AG10803 (cell line): Measurements from ENCODE around the gene SSC4D.

Experiments used
- DNase-seq: peaks from one replicate; pipeline ENCODE4 v3.0.0; 2010; ENCODE audit warnings: low read depth
- H3K4me3 ChIP-seq: 2 replicates; pipeline ENCODE4 v1.5.1; 2011; ENCODE audit warnings: mild to moderate bottlenecking, low read length, control low read depth
- CTCF ChIP-seq: conservative IDR thresholded peaks from 2 replicates; pipeline ENCODE4 v1.5.1; 2011; ENCODE audit warnings: mild to moderate bottlenecking, low read length, control low read depth, inconsistent platforms

Gene SSC4D

GRCh38 chr7:76358011-76358480 lies 51.5 kb downstream of the SSC4D start:
- DNase-seq: no peak
- peak overlapping the region; percentile 91 for H3K4me3 ChIP-seq
- no peak for TF ChIP-seq CTCF

- H3K4me3 ChIP-seq: peak overlapping the region; percentile 91
- no peak for TF ChIP-seq CTCF
- DNase-seq: no peak
Measured at GRCh38 chr7:76357475-76358010, 52.0 kb downstream of the SSC4D start.

- peak overlapping the region; percentile 91 for H3K4me3 ChIP-seq
- DNase-seq: no peak
- TF ChIP-seq CTCF: no peak
Measured at GRCh38 chr7:76356823-76357222, 52.7 kb downstream of the SSC4D start.

GRCh38 chr7:76356115-76356514 lies 53.4 kb downstream of the SSC4D start:
- TF ChIP-seq CTCF: no peak
- no peak overlapping the region for H3K4me3 ChIP-seq

GRCh38 chr7:76354981-76355730 lies 54.3 kb downstream of the SSC4D start:
- H3K4me3 ChIP-seq: no peak overlapping the region
- no peak for TF ChIP-seq CTCF
- DNase-seq: no peak

More at GRCh38 chr7:76356115-76356514, 53.4 kb downstream of the SSC4D start:
- DNase-seq: no peak

GRCh38 chr7:76354516-76354915 lies 55.0 kb downstream of the SSC4D start:
- no peak for DNase-seq
- TF ChIP-seq CTCF: no peak
- H3K4me3 ChIP-seq: no peak overlapping the region

- H3K4me3 ChIP-seq: no peak overlapping the region
- no peak for TF ChIP-seq CTCF
- no peak for DNase-seq
Measured at GRCh38 chr7:76353744-76354143, 55.8 kb downstream of the SSC4D start.
